H9 (cell line): ENCODE measurements around the gene ADAT2. TPM values are rescaled to one million over a fixed set of nuclear protein-coding genes. Genes with fewer than 3 reads are reported as not detected.

Experiments
- DNase-seq: peaks from one replicate; pipeline ENCODE4 v3.0.0-alpha.2; 2017
- H2AFZ ChIP-seq: one replicate; pipeline ENCODE4 v1.6.1; 2013; ENCODE audit warnings: mild to moderate bottlenecking, low read length, control low read depth, moderate library complexity
- H2AK5ac ChIP-seq: 2 replicates; pipeline ENCODE4 v1.6.1; 2013; ENCODE audit warnings: low read length, control low read depth, mixed read lengths; ENCODE audit not compliant: insufficient read length
- H2BK120ac ChIP-seq: one replicate; pipeline ENCODE4 v1.6.1; 2013; ENCODE audit warnings: low read depth, mild to moderate bottlenecking, low read length, control low read depth, inconsistent platforms; ENCODE audit not compliant: poor library complexity, severe bottlenecking
- H2BK12ac ChIP-seq: 2 replicates; pipeline ENCODE4 v1.6.1; 2013; ENCODE audit warnings: low read length, control low read depth, mixed read lengths, low read depth; ENCODE audit not compliant: insufficient read length
- H2BK15ac ChIP-seq: 2 replicates; pipeline ENCODE4 v1.6.1; 2013; ENCODE audit warnings: low read depth, low read length, control low read depth
- H2BK20ac ChIP-seq: one replicate; pipeline ENCODE4 v1.6.1; 2013; ENCODE audit warnings: low read depth, mild to moderate bottlenecking, low read length, control low read depth, inconsistent platforms; ENCODE audit not compliant: poor library complexity, severe bottlenecking
- H2BK5ac ChIP-seq: 2 replicates; pipeline ENCODE4 v1.6.1; 2013; ENCODE audit warnings: low read length, control low read depth, mixed read lengths; ENCODE audit not compliant: insufficient read length
- H3K14ac ChIP-seq: 2 replicates; pipeline ENCODE4 v1.6.1; 2013; ENCODE audit warnings: low read length, control low read depth; ENCODE audit not compliant: insufficient read depth
- H3K18ac ChIP-seq: 2 replicates; pipeline ENCODE4 v1.6.1; 2013; ENCODE audit warnings: low read depth, mild to moderate bottlenecking, mixed read lengths, low read length, control low read depth; ENCODE audit not compliant: insufficient read length
- H3K23ac ChIP-seq: 2 replicates; pipeline ENCODE4 v1.6.1; 2013; ENCODE audit warnings: low read length, control low read depth, mixed read lengths, low read depth; ENCODE audit not compliant: insufficient read length
- H3K23me2 ChIP-seq: 2 replicates; pipeline ENCODE4 v1.6.1; 2013; ENCODE audit warnings: low read depth, mild to moderate bottlenecking, mixed read lengths, low read length, control low read depth; ENCODE audit not compliant: insufficient read length, poor library complexity, severe bottlenecking
- H3K27ac ChIP-seq: 2 replicates; pipeline ENCODE4 v1.5.1; 2013; ENCODE audit warnings: low read length, control low read depth, mixed read lengths, low read depth; ENCODE audit not compliant: insufficient read length
- H3K27me3 ChIP-seq: 2 replicates; pipeline ENCODE4 v1.6.1; 2013; ENCODE audit warnings: low read length, control low read depth, inconsistent platforms; ENCODE audit not compliant: insufficient read depth
- H3K4ac ChIP-seq: 2 replicates; pipeline ENCODE4 v1.6.1; 2013; ENCODE audit warnings: low read depth, mild to moderate bottlenecking, control low read depth, inconsistent platforms, low read length, moderate library complexity
- H3K4me1 ChIP-seq: 2 replicates; pipeline ENCODE4 v1.6.1; 2013; ENCODE audit warnings: low read length, control low read depth, inconsistent platforms; ENCODE audit not compliant: insufficient read depth
- H3K4me2 ChIP-seq: 2 replicates; pipeline ENCODE4 v1.6.1; 2013; ENCODE audit warnings: low read length, control low read depth, mixed read lengths; ENCODE audit not compliant: insufficient read length, insufficient read depth
- H3K56ac ChIP-seq: 2 replicates; pipeline ENCODE4 v1.6.1; 2013; ENCODE audit warnings: low read depth, mild to moderate bottlenecking, mixed read lengths, low read length, control low read depth; ENCODE audit not compliant: insufficient read length
- H3K79me1 ChIP-seq: 2 replicates; pipeline ENCODE4 v1.6.1; 2013; ENCODE audit warnings: low read depth, mild to moderate bottlenecking, moderate library complexity, low read length, control low read depth, inconsistent platforms; ENCODE audit not compliant: insufficient read depth, poor library complexity, severe bottlenecking
- H3K79me2 ChIP-seq: 2 replicates; pipeline ENCODE4 v1.6.1; 2013; ENCODE audit warnings: low read length, control low read depth, inconsistent platforms; ENCODE audit not compliant: insufficient read depth
- H3K9ac ChIP-seq: 2 replicates; pipeline ENCODE4 v1.6.1; 2013; ENCODE audit warnings: low read length, control low read depth, mixed read lengths; ENCODE audit not compliant: insufficient read length; ENCODE audit errors: extremely low read depth
- H3K9me3 ChIP-seq: one replicate; pipeline ENCODE4 v1.6.1; 2013; ENCODE audit warnings: low read depth, low read length, inconsistent platforms; ENCODE audit not compliant: control insufficient read depth
- H3T11ph ChIP-seq: one replicate; pipeline ENCODE4 v1.6.1; 2013; ENCODE audit warnings: mild to moderate bottlenecking, low read length, control low read depth, inconsistent platforms
- H4K20me1 ChIP-seq: one replicate; pipeline ENCODE4 v1.6.1; 2013; ENCODE audit not compliant: control insufficient read depth, insufficient read length, insufficient read depth
- H4K5ac ChIP-seq: 2 replicates; pipeline ENCODE4 v1.6.1; 2013; ENCODE audit warnings: low read depth, mild to moderate bottlenecking, mixed read lengths, low read length, control low read depth; ENCODE audit not compliant: insufficient read length
- H4K8ac ChIP-seq: replicated peaks from 2 replicates; pipeline ENCODE4 v1.6.1; 2013; ENCODE audit warnings: low read length, control low read depth, mixed read lengths, low read depth; ENCODE audit not compliant: insufficient read length
- H4K91ac ChIP-seq: 2 replicates; pipeline ENCODE4 v1.6.1; 2013; ENCODE audit warnings: low read depth, mild to moderate bottlenecking, moderate library complexity, mixed read lengths, low read length, control low read depth; ENCODE audit not compliant: insufficient read length
- H3K27ac Mint-ChIP-seq, 3 experiments: 2 replicates in 2 of 3; 3 replicates in 1 of 3; pipeline ENCODE4 v1.8.0; 2020 to 2021; ENCODE audit warnings: mixed read lengths in 3 of 3, mild to moderate bottlenecking in 1 of 3, moderate library complexity in 1 of 3
- H3K27me3 Mint-ChIP-seq: 2 replicates; pipeline ENCODE4 v1.8.0; 2021; ENCODE audit warnings: low read depth, mild to moderate bottlenecking, moderate library complexity, mixed read lengths
- H3K36me3 Mint-ChIP-seq, 3 experiments: 2 replicates in 2 of 3; 3 replicates in 1 of 3; pipeline ENCODE4 v1.8.0; 2020 to 2021; ENCODE audit warnings: low read depth in 3 of 3, mixed read lengths in 3 of 3; ENCODE audit not compliant: insufficient read depth in 1 of 3
- H3K4me1 Mint-ChIP-seq, 2 experiments: 2 replicates each; pipeline ENCODE4 v1.8.0; 2020; ENCODE audit warnings: mixed read lengths in 2 of 2
- H3K4me3 Mint-ChIP-seq, 2 experiments: 2 replicates in 1 of 2; 3 replicates in 1 of 2; pipeline ENCODE4 v1.8.0; 2020 to 2021; ENCODE audit warnings: mild to moderate bottlenecking in 2 of 2, mixed read lengths in 2 of 2, moderate library complexity in 1 of 2
- H3K9me3 Mint-ChIP-seq, 2 experiments: 2 replicates in 1 of 2; 3 replicates in 1 of 2; pipeline ENCODE4 v1.8.0; 2020; ENCODE audit warnings: mild to moderate bottlenecking in 2 of 2, mixed read lengths in 2 of 2, moderate library complexity in 1 of 2
- CTCF ChIP-seq: fragments of 200-600 bp; sonication (generic); conservative IDR thresholded peaks from 3 replicates; pipeline ENCODE4 v1.8.0; 2021; ENCODE audit warnings: antibody characterized with exemption, mild to moderate bottlenecking
- total RNA-seq: library from RNA; stranded (reverse); gene quantifications from 2 replicates; pipeline ENCODE4 v1.2.1, GENCODE V29; 2021

Gene ADAT2
- total RNA-seq, 1 experiment from 2014 or later, result 11.3 TPM

GRCh38 chr6:143408151-143408786 is 42.2 kb downstream of the ADAT2 start:
- H3K27me3 Mint-ChIP-seq, result no peaks in the 10 kb centered on the region
- no peak overlapping the region for H2AK5ac ChIP-seq
- H3T11ph ChIP-seq, result no peak overlapping the region
- H3K23me2 ChIP-seq, result no peaks in the 10 kb centered on the region
- no peak overlapping the region for H2BK120ac ChIP-seq
- no peak overlapping the region for H3K56ac ChIP-seq
- no peak overlapping the region for H2BK5ac ChIP-seq
- H3K4me1 Mint-ChIP-seq, result peaks cover 7 to 11% of the 10 kb centered on the region in 2 experiments
- no peaks in the 10 kb centered on the region for H3K79me1 ChIP-seq
- H4K91ac ChIP-seq, result no peak overlapping the region
- H3K23ac ChIP-seq, result no peak overlapping the region
- no peak overlapping the region for H4K5ac ChIP-seq
- TF ChIP-seq CTCF, result no peak
- no peak overlapping the region for H3K14ac ChIP-seq
- H2BK15ac ChIP-seq, result no peak overlapping the region
- no peaks in the 10 kb centered on the region for H3K36me3 Mint-ChIP-seq
- H3K79me2 ChIP-seq, result no peaks in the 10 kb centered on the region
- H2BK12ac ChIP-seq, result no peak overlapping the region
- H3K9me3 Mint-ChIP-seq, result no peaks in the 10 kb centered on the region
- no peak overlapping the region for H3K27ac ChIP-seq
- H3K9ac ChIP-seq, result no peak overlapping the region
- no peak overlapping the region for H3K18ac ChIP-seq
- H3K4me2 ChIP-seq, result no peak overlapping the region
- no peak overlapping the region for H2BK20ac ChIP-seq
- DNase-seq, result no peak
- no peaks in the 10 kb centered on the region for H3K27me3 ChIP-seq
- H3K4me1 ChIP-seq, result no peaks in the 10 kb centered on the region
- H4K20me1 ChIP-seq, result no peaks in the 10 kb centered on the region
- no peak overlapping the region for H2AFZ ChIP-seq
- H3K4me3 Mint-ChIP-seq, result no peak overlapping the region
- no peaks in the 10 kb centered on the region for H3K9me3 ChIP-seq
- H3K4ac ChIP-seq, result no peak overlapping the region
- no peak overlapping the region for H4K8ac ChIP-seq
- H3K27ac Mint-ChIP-seq, result no peak overlapping the region
